Adrenal gland (tissue), 5 donors: ENCODE results near the gene AK8.

Experiments
- POLR2A ChIP-seq, 2 donors: fragments of 450-650 bp; IDR thresholded peaks; one replicate each; pipeline ENCODE4 v1.6.1; 2017; ENCODE audit warnings: antibody characterized with exemption in 2 of 2, mild to moderate bottlenecking in 2 of 2, moderate library complexity in 1 of 2
- TF ChIP-seq, protein P1 (sequence below), 6 experiments: fragments of 450-650 bp in 4 of 6; fragments of 200-600 bp in 2 of 6; sonication (generic) in 1 of 6; IDR thresholded peaks; 1 replicate in 5 of 6; 2 replicates in 1 of 6; pipeline versions ENCODE4 v1.5.1 to v1.8.0; 2016 to 2021; ENCODE audit warnings: antibody characterized with exemption in 6 of 6, mild to moderate bottlenecking in 2 of 6, moderate library complexity in 1 of 6
- donor health status: DM: no; HTN: no; CAD: no.

DNA sequence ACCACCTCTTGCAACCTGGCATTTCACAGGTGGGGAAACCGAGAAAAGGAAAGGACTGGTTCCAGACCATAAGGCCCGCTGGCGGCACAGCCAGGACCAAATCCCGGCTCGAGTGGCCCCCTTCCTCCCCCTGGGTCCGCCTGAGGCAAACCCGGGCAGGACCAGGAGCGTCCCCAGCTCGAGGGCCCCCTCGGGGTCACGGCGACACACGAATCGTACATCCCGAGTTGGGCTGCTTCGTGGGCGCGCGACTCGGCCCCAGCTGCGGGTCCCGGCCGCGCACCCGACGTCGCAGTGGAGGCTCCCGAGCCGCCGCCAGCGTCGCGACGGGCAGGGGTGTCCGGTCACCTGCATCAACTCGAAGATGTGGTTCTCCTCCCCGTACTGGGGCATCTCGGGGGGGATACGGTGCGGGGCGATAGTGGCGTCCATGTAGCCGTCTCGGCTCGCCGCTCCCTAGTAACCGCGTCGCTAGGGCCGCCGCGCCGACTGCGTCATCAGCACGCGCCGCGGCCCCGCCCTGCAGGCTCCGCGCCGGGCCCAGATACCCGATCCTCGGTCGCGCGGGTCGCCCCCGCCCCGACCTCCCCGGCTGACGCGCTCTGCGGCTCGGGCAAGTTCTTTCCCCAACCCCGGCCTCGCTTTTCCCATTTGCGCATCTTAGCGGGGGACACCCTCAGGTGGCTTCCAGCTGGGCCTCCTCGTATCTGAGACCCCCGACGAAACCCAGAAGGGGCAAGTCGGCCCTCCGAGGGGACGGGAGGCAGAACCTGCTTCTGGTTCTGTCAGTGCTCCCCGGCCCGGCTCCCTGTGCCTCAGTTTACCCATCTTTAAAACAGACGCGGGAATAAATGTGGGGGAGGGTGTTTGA, at the start of gene AK8:
- TF ChIP-seq, protein P1, sequence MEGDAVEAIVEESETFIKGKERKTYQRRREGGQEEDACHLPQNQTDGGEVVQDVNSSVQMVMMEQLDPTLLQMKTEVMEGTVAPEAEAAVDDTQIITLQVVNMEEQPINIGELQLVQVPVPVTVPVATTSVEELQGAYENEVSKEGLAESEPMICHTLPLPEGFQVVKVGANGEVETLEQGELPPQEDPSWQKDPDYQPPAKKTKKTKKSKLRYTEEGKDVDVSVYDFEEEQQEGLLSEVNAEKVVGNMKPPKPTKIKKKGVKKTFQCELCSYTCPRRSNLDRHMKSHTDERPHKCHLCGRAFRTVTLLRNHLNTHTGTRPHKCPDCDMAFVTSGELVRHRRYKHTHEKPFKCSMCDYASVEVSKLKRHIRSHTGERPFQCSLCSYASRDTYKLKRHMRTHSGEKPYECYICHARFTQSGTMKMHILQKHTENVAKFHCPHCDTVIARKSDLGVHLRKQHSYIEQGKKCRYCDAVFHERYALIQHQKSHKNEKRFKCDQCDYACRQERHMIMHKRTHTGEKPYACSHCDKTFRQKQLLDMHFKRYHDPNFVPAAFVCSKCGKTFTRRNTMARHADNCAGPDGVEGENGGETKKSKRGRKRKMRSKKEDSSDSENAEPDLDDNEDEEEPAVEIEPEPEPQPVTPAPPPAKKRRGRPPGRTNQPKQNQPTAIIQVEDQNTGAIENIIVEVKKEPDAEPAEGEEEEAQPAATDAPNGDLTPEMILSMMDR (IDR thresholded peaks at IDR 0.05), result no peak
- TF ChIP-seq POLR2A (IDR thresholded peaks at IDR 0.05), result peak; percentile 1 to 11
